ENCODE measurements around the gene PRKCH. TPM values are rescaled to one million over a fixed set of nuclear protein-coding genes. Genes with fewer than 3 reads are reported as not detected.

PRKCH gene
- total RNA-seq, 3 donors from 2014 or later: 27.0 to 41.3 (median 34.0) TPM

DNA sequence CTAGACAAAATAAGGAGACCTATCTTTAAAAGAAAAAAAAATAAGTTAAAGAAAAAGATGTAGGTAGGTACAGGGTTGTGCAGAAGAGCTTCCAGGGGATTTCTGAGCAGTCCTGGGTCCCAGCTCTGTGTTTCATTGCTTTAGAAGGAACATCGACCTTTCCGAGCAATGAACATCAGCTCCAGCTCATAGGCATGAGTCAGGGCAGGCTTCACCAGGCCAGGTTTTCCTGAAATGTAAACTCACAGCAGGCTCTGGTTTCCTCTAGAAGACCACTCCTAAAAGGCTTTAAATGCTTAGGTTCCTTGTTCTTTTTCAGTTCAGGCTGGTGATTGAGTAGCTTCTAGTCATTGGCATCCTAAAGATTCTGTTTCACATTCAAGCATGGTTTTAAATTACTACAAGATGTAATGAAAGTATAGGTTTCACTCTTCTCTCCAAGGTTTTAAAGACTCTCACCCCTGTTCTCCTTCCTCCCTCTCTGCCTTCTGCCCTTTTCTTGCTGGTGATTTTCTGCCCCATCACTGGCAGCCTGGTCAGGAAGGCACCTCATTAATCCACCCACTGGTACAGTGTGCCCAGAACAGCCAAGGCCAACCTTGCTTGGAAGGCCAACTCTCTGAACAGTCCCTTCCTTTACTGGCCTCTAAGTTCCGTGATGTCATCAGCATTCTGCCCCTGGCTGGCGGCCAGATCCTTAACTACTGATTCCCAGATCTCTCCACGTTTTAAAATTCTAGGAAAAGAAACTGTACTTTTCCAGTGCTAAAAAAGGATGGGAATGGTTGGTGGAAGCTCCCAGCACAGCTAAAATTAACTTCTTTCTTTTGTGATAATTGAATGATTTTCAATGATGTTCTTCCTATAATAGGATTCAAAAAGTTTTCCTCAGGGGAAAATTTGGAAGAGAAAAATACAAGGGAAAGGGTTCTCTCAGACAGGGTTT, 264.5 kb downstream of the PRKCH start:
- Histone ChIP-seq H3K4me1 (no peaks in the 10 kb centered on the region), H3K27ac (peak overlapping the region; percentile 26 to 74), H3K27me3 (no peaks in the 10 kb centered on the region), H3K9me3 (no peaks in the 10 kb centered on the region), H3K36me3 (no peaks in the 10 kb centered on the region), H3K4me3 (no peak overlapping the region)
- peak in 1 of 2 donors; percentile 61 for DNase-seq (ENCODE audit: low spot score in 2 of 2)
- no peak for TF ChIP-seq POLR2A (IDR thresholded peaks at IDR 0.05)
- peak in 1 of 3 donors; percentile 54 for TF ChIP-seq POLR2AphosphoS5 (IDR thresholded peaks at IDR 0.05)
- intact Hi-C loops (cut with DNase I; ENCODE audit: low total_unique reads): no loop called here

DNA sequence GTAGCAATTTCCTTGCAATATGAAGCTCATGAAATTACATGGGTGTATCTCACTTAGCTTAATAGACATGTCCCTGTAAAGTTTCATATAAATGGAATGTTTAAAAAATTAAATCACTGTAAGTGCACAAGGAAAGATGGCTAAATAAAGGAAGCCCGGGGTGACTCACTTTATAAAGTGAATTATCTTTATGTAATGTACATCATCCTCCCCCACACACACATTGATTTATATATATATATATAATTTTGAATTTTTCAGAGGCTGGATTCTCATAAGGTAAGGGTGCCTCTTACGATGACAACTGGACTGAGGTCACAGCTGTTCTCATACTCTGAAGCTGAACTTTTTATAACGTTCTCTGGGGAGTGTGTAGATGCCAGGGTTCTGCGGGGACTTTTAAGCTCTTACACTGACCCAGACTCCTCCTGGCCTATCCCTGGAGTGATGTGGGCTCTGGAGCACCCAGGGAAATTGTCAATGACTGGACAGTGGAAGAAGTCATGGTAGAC, 265.2 kb downstream of the PRKCH start:
- Histone ChIP-seq H3K4me3 (no peak overlapping the region), H3K4me1 (no peaks in the 10 kb centered on the region)

DNA sequence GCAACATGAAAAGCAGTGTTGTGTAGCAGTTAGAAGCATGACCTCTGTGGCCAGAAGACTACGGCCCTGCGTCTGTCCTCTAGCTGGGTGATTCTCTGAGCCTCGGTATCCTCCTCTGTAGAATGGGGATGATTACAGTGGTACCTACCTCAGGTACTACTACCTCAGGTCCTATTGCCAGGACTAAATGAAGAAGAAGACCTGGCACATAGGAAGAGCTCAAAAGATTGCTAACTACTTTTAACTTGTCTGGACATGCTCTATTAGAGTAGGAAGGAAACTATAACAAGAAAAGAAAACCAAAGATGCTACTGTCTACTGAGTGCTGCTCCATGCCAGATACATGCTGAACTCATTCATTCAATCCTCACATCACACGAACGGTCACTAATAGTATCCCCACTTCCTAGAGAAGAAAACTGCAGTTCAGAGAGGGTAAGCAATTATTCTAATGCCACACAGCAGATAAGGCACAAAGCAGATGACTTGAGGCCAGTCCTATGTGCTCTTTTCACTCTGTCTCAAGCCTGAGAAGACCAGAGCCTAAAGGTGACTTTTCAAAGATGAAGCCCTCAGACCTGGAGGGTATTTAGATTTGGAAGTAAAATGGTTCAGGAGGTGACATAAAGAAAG, 265.8 kb downstream of the PRKCH start:
- TF ChIP-seq POLR2A (IDR thresholded peaks at IDR 0.05) (no peak), POLR2AphosphoS5 (IDR thresholded peaks at IDR 0.05) (no peak)
- TF ChIP-seq, protein P1, sequence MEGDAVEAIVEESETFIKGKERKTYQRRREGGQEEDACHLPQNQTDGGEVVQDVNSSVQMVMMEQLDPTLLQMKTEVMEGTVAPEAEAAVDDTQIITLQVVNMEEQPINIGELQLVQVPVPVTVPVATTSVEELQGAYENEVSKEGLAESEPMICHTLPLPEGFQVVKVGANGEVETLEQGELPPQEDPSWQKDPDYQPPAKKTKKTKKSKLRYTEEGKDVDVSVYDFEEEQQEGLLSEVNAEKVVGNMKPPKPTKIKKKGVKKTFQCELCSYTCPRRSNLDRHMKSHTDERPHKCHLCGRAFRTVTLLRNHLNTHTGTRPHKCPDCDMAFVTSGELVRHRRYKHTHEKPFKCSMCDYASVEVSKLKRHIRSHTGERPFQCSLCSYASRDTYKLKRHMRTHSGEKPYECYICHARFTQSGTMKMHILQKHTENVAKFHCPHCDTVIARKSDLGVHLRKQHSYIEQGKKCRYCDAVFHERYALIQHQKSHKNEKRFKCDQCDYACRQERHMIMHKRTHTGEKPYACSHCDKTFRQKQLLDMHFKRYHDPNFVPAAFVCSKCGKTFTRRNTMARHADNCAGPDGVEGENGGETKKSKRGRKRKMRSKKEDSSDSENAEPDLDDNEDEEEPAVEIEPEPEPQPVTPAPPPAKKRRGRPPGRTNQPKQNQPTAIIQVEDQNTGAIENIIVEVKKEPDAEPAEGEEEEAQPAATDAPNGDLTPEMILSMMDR (IDR thresholded peaks at IDR 0.05): no peak
- Histone ChIP-seq H3K4me1 (no peaks in the 10 kb centered on the region), H3K36me3 (no peaks in the 10 kb centered on the region), H3K9me3 (no peaks in the 10 kb centered on the region), H3K4me3 (no peak overlapping the region), H3K27ac (peak overlapping the region; percentile 12 to 66), H3K27me3 (no peaks in the 10 kb centered on the region)
- intact Hi-C loops (cut with DNase I; ENCODE audit: low total_unique reads): no loop called here
- DNase-seq (ENCODE audit: low spot score in 2 of 2): no peak

More for the DNA sequence above, 265.2 kb downstream of the PRKCH start:
- no peaks in the 10 kb centered on the region for H3K36me3 ChIP-seq
- H3K27ac ChIP-seq: peak overlapping the region; percentile 12 to 66
- intact Hi-C loops (cut with DNase I; ENCODE audit: low total_unique reads): no loop called here
- no peaks in the 10 kb centered on the region for H3K27me3 ChIP-seq
- TF ChIP-seq POLR2AphosphoS5 (IDR thresholded peaks at IDR 0.05) (no peak), POLR2A (IDR thresholded peaks at IDR 0.05) (no peak)
- TF ChIP-seq, protein P1 (IDR thresholded peaks at IDR 0.05): no peak
- no peaks in the 10 kb centered on the region for H3K9me3 ChIP-seq
- DNase-seq (ENCODE audit: low spot score in 2 of 2): no peak

DNA sequence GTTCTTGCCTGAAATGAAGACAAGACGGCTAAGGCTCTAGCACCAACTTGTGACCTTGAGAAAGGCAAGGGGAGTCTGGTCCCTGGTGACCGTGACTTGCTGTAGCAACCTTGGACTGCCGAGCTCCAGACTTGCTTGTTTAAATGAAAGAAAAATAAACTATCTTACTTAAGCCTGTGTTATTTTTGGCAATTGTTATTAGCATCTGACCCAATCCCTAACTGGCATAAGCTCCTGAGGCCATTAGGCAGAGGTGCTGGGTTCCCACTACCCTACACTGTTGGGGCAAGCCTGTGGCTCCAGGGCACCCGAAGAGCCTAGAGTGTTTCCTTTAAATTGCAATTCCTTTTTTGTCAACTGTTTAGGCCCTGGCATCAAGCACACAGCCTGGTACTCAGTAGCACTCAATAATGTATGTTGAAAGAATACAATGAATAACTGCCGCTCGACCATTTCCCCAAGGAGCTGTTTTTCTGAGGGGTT, 267.1 kb downstream of the PRKCH start:
- no peak for DNase-seq (ENCODE audit: low spot score in 2 of 2)
- H3K36me3 ChIP-seq: no peaks in the 10 kb centered on the region
- H3K27ac ChIP-seq: peak overlapping the region; percentile 35 to 43
- H3K27me3 ChIP-seq: no peaks in the 10 kb centered on the region
- H3K4me1 ChIP-seq: no peaks in the 10 kb centered on the region
- H3K4me3 ChIP-seq: no peak overlapping the region
- intact Hi-C loops (cut with DNase I; ENCODE audit: low total_unique reads): no loop called here
- TF ChIP-seq POLR2A (IDR thresholded peaks at IDR 0.05): no peak
- no peak for TF ChIP-seq POLR2AphosphoS5 (IDR thresholded peaks at IDR 0.05)
- TF ChIP-seq, protein P1 (IDR thresholded peaks at IDR 0.05): no peak
- no peaks in the 10 kb centered on the region for H3K9me3 ChIP-seq

DNA sequence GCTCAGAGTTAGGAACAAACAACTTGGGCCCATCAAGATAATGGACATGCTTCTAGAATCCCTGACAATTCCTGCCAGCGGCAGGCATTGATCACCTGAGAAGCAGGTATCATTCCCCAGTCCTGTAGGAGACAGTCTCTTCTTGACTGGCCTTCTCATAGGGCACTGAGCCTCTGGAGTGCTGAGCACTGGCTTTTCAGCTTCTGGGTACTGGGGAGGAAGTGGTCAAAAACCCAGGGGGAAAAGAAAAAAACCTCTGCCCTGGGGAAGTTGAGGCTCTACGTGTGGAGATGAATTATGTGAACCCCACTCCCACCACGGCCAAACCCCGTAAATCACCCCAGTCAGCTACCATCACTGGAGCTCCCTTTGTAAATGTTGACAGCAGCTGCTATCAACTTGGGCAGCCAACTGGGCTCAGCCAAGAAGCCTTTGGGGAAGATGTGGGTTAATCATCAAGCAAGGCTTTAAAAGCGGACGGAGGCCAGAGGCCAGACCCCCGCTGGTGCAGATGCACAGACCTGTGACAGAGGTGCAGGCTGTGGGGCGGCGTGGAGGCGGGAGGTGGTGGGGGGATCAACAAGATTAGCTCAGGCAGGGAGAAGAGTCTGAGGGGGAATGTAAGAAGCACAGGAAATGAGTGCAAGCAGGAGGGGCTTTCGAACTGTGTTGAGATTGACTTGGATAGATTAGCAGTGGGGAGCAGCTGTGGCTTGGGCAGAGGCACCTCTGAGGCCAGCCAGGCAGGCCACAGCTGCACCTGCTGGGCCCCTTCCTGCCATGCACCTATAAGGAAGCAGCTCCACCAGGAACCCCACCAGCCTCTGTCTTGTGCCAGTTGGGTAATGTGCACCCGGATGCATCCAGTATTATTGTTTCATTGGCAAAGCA, 268.6 kb downstream of the PRKCH start:
- no peaks in the 10 kb centered on the region for H3K27me3 ChIP-seq
- H3K4me3 ChIP-seq: no peak overlapping the region
- TF ChIP-seq, protein P1 (IDR thresholded peaks at IDR 0.05): no peak
- TF ChIP-seq POLR2A (IDR thresholded peaks at IDR 0.05): no peak
- no peak for TF ChIP-seq POLR2AphosphoS5 (IDR thresholded peaks at IDR 0.05)
- no peaks in the 10 kb centered on the region for H3K9me3 ChIP-seq
- H3K36me3 ChIP-seq: no peaks in the 10 kb centered on the region
- no peak for DNase-seq (ENCODE audit: low spot score in 2 of 2)
- H3K4me1 ChIP-seq: no peaks in the 10 kb centered on the region
- H3K27ac ChIP-seq: no peak overlapping the region
- intact Hi-C loops (cut with DNase I; ENCODE audit: low total_unique reads): no loop called here

Measured in breast epithelium (tissue), 4 donors.